NB4 (cell line): Measurements from ENCODE around the gene LANCL1.

Experiments used
- CTCF ChIP-seq: IDR thresholded peaks from one replicate; pipeline ENCODE4 v1.5.1; 2012; ENCODE audit warnings: low read depth, low read length
- MYC ChIP-seq: IDR thresholded peaks from 2 replicates; pipeline ENCODE4 v1.6.1; 2011; ENCODE audit warnings: low read depth, low read length
- POLR2A ChIP-seq: IDR thresholded peaks from 2 replicates; pipeline ENCODE4 v1.6.1; 2011; ENCODE audit warnings: mild to moderate bottlenecking; ENCODE audit not compliant: insufficient read length; ENCODE audit errors: extremely low read depth
- TF ChIP-seq, protein P1 (sequence below): IDR thresholded peaks from 2 replicates; pipeline ENCODE4 v1.6.1; 2011; ENCODE audit warnings: low read depth, low read length

DNA sequence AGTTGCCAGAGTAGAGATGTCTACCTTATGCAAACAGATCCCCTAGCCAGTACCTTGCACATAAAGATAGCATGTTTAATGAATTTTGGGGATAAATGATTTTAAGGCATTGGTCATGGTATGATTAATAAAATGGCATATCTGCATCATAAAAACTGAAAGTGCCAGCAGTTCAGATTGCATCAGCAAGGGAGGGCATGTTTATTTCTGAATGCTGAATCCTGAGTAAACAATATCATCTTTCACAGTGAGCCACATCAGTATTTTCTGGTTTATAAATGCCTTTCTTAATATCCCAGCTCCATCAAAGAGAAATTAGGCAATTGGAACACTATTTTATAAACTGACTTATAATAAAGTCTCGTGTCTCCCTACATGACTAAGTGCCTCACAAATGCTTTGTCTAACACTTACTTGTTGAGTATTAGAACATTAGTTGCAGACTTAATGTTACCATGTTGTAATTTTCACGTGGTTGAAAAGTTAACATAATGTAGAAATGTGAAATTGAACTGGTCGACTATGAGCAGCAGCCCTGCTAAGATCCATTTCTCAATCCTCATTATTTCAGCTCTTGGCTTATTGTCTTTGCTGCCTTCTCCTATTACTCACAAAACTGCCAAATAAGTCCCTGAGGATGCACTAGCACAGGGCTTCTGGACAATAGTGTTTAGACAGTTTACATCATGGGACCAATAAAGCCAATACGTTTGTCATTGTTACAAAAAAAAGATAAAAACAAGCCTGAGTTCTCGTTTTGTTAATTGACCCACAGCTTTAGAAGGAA is 48.0 kb downstream of the LANCL1 start:
- TF ChIP-seq CTCF (no peak), MYC (no peak), POLR2A (no peak)
- TF ChIP-seq, protein P1, sequence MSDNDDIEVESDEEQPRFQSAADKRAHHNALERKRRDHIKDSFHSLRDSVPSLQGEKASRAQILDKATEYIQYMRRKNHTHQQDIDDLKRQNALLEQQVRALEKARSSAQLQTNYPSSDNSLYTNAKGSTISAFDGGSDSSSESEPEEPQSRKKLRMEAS = no peak
